K562 (cell line): ENCODE measurements around the gene ETV4. TPM values are rescaled to one million over a fixed set of nuclear protein-coding genes. Genes with fewer than 3 reads are reported as not detected.
A peak's percentile ranks its signal among the peaks of the same experiment; 100 is the strongest.

Experiments
- ARID1B ChIP-seq: fragments of 450-650 bp; IDR thresholded peaks from 2 replicates; pipeline ENCODE4 v1.6.1; 2016; ENCODE audit warnings: antibody characterized with exemption, mild to moderate bottlenecking, inconsistent platforms
- BRD4 ChIP-seq: fragments of 200-600 bp; sonication (generic); IDR thresholded peaks from 2 replicates; pipeline ENCODE4 v1.6.1; 2017; ENCODE audit warnings: inconsistent platforms
- E2F1 ChIP-seq: sonication (generic); formaldehyde crosslinking; IDR thresholded peaks from 2 replicates; pipeline ENCODE4 v1.8.1; 2023; ENCODE audit warnings: mild to moderate bottlenecking, missing genetic modification reagents, moderate library complexity
- EGR1 ChIP-seq: fragments of 450-650 bp; conservative IDR thresholded peaks from 2 replicates; pipeline ENCODE4 v1.6.1; 2017; ENCODE audit warnings: mild to moderate bottlenecking
- ERF ChIP-seq: fragments of 450-650 bp; formaldehyde crosslinking; IDR thresholded peaks from 2 replicates; pipeline ENCODE4 v1.4.0; 2020; ENCODE audit warnings: mild to moderate bottlenecking, mixed read lengths
- ETV1 ChIP-seq: fragments of 450-650 bp; conservative IDR thresholded peaks from 2 replicates; pipeline ENCODE4 v1.6.1; 2016; ENCODE audit warnings: missing genetic modification characterization, control low read depth, low read depth, missing compliant biosample characterization
- HDAC6 ChIP-seq: IDR thresholded peaks from 2 replicates; pipeline ENCODE4 v1.6.1; 2012; ENCODE audit warnings: low read depth, mild to moderate bottlenecking, control low read depth, inconsistent platforms, low read length, moderate library complexity
- MIER1 ChIP-seq: fragments of 450-650 bp; IDR thresholded peaks from 2 replicates; pipeline ENCODE4 v1.6.1; 2016; ENCODE audit warnings: antibody characterized with exemption, mild to moderate bottlenecking, low read depth
- PHF8 ChIP-seq: fragments of 200-600 bp; sonication (generic); IDR thresholded peaks from 2 replicates; pipeline ENCODE4 v1.6.1; 2012; ENCODE audit warnings: mixed run types, mild to moderate bottlenecking, inconsistent platforms, low read length, moderate library complexity, borderline replicate concordance
- POLR2G ChIP-seq: fragments of 200-400 bp; formaldehyde crosslinking; IDR thresholded peaks from 2 replicates; pipeline ENCODE4 v1.6.1; 2017; ENCODE audit warnings: low read depth, mild to moderate bottlenecking, antibody characterized with exemption, low read length, moderate library complexity
- SMARCE1 ChIP-seq: fragments of 450-650 bp; IDR thresholded peaks from 2 replicates; pipeline ENCODE4 v1.7.1; 2016; ENCODE audit warnings: mild to moderate bottlenecking
- STAT6 ChIP-seq: sonication (generic); formaldehyde crosslinking; IDR thresholded peaks from 2 replicates; pipeline ENCODE4 v1.8.1; 2023; ENCODE audit warnings: mild to moderate bottlenecking, missing genetic modification reagents
- TCF15 ChIP-seq: fragments of 250-450 bp; sonication (Bioruptor Pico); IDR thresholded peaks from 2 replicates; pipeline ENCODE4 v1.8.0; 2022; ENCODE audit warnings: moderate library complexity, mild to moderate bottlenecking, inconsistent platforms
- ZFP36 ChIP-seq: fragments of 150-350 bp; IDR thresholded peaks from 2 replicates; pipeline ENCODE4 v1.6.1; 2018; ENCODE audit warnings: low read length, low read depth; ENCODE audit not compliant: partially characterized antibody
- ZNF384 ChIP-seq: IDR thresholded peaks from 2 replicates; pipeline ENCODE4 v1.6.1; 2012; ENCODE audit warnings: low read depth, low read length, improper control_type of control experiment
- ZNF431 ChIP-seq: sonication (generic); formaldehyde crosslinking; IDR thresholded peaks from 2 replicates; pipeline ENCODE4 v1.8.0; 2022; ENCODE audit warnings: mild to moderate bottlenecking, missing genetic modification reagents
- ZNF592 ChIP-seq: fragments of 450-650 bp; IDR thresholded peaks from 2 replicates; pipeline ENCODE4 v1.6.1; 2017; ENCODE audit warnings: antibody characterized with exemption, mild to moderate bottlenecking
- polyA plus RNA-seq, 8 experiments: library from polyadenylated mRNA; depleted of rRNA in 4 of 8; stranded (reverse) in 5 of 8; unstranded in 3 of 8; fragments of >200 nt; fragmentation: Nextera tagmentation in 2 of 8; fragmentation: Illumina TruSeq in 1 of 8; extraction: Ambion mirVana in 2 of 8; extraction: Trizol in 1 of 8; gene quantifications; 2 replicates each; pipeline versions ENCODE4 v1.2.1 to v1.2.3, GENCODE V29; 2011 to 2014; ENCODE audit warnings: inconsistent platforms in 1 of 8, missing spikeins in 1 of 8
- total RNA-seq, 7 experiments: library from RNA; depleted of rRNA in 6 of 7; stranded (reverse); fragments of >200 nt in 6 of 7; fragmentation: Illumina TruSeq in 2 of 7; extraction: Trizol in 2 of 7; gene quantifications; 2 replicates each; pipeline versions ENCODE4 v1.2.1 to v1.2.3, GENCODE V29; 2011 to 2021; ENCODE audit warnings: low replicate concordance in 1 of 7
- TF ChIP-seq, protein P1 (sequence below): sonication (generic); formaldehyde crosslinking; IDR thresholded peaks from 2 replicates; pipeline ENCODE4 v1.8.0; 2022; ENCODE audit warnings: missing genetic modification reagents, mild to moderate bottlenecking, moderate library complexity, borderline replicate concordance

The ETV4 gene
- total and polyA plus RNA-seq, 9 of the 15 experiments (the other 6 are each of a cell fraction or from before 2014, with no cell fraction given): 5.5 to 66.3 (median 28.2) TPM

GRCh38 chr17:43530288-43531081 lies 15.7 kb downstream of the ETV4 start (continued):
- peak; percentile 49 for TF ChIP-seq ETV1 (tag)
- peak; percentile 58; the same call in 1 of the 2 replicates for TF ChIP-seq POLR2G
- peak; percentile 59 for TF ChIP-seq ARID1B
- TF ChIP-seq, protein P1, sequence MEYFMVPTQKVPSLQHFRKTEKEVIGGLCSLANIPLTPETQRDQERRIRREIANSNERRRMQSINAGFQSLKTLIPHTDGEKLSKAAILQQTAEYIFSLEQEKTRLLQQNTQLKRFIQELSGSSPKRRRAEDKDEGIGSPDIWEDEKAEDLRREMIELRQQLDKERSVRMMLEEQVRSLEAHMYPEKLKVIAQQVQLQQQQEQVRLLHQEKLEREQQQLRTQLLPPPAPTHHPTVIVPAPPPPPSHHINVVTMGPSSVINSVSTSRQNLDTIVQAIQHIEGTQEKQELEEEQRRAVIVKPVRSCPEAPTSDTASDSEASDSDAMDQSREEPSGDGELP (CRISPR knock-in tag): peak; percentile 93
- TF ChIP-seq PHF8: peak; percentile 40; the same call in 1 of the 2 replicates
- no peak for TF ChIP-seq STAT6 (CRISPR knock-in tag)
- TF ChIP-seq ZNF431 (CRISPR knock-in tag): no peak
- no peak for TF ChIP-seq BRD4
- peak; percentile 39 for TF ChIP-seq EGR1
- no peak for TF ChIP-seq ERF (CRISPR knock-in tag)
- TF ChIP-seq TCF15 (CRISPR knock-in tag): no peak
- peak; percentile 27; the same call in 1 of the 2 replicates for TF ChIP-seq SMARCE1
- peak; percentile 71 for TF ChIP-seq ZNF592
- TF ChIP-seq HDAC6: no peak
- TF ChIP-seq E2F1 (CRISPR knock-in tag): no peak
- TF ChIP-seq ZNF384: no peak
- TF ChIP-seq ZFP36: peak; percentile 16
- TF ChIP-seq MIER1: no peak
